ENCODE measurements around the gene UBE3D.
"Not testable (repeated sequence)": the region's sequence is repeated elsewhere in the genome, so short reads cannot be mapped to it uniquely, and the experiment has no call there.

Gene UBE3D

GRCh38 chr6:82951389-82951788 lies 114.3 kb downstream of the UBE3D start:
- intact Hi-C loops (cut with DNase I) = no loop called here
- no peak for DNase-seq

DNA sequence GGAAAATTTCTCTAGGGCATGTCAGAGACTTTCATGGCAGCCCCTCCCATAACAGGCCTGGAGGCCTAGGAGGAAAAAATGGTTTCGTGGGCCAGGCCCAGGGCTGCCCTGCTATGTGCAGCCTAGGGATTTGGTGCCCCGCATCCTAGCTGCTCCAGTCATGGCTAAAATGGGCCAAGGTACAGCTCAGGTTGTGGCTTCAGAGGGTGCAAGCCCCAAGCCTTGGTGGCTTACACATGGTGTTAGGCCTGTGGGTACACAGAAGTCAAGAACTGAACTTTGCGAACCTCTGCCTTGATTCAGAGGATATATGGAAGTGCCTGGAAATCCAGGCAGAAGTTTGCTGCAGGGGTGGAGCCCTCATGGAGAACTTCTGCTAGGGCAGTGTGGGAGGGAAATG lies 134.7 kb downstream of the UBE3D start:
- intact Hi-C loops (cut with DNase I) = not testable (repeated sequence)

DNA sequence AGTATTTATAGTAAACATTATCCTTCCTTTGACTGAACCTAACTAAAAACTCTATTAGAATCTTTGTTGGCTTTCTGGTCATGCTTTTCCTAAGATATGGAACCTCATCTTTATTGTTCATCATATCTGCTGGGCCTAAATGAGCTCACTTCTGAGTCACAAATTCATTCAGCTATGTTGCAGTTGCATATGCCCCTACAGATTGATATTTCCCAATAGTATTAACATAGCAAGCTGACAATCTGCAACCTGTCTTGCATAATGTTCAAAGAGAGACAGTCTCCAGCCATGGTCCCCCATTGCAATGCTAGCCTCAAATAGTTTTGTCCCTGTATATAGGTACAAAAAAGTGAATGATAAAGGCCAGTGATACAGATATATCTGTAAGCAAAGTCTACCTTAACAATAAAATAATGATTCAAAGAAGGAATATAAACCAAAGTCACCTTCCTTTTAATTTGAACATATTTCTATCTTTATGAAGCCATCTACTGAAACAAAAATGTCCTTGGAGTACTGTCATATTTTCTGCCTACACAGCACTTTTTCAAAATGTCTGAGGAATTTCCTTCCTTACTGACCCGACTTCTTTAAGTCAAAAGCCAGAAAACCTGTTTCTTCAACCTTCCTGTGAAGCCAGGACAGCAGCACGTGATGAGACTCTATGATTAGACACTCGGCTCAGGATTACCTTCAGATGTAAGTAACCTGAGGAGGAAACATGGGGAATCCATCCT lies 140.7 kb downstream of the UBE3D start:
- intact Hi-C loops (cut with DNase I) = no loop called here

More for the DNA sequence above, 134.7 kb downstream of the UBE3D start:
- not testable (repeated sequence) for DNase-seq

DNA sequence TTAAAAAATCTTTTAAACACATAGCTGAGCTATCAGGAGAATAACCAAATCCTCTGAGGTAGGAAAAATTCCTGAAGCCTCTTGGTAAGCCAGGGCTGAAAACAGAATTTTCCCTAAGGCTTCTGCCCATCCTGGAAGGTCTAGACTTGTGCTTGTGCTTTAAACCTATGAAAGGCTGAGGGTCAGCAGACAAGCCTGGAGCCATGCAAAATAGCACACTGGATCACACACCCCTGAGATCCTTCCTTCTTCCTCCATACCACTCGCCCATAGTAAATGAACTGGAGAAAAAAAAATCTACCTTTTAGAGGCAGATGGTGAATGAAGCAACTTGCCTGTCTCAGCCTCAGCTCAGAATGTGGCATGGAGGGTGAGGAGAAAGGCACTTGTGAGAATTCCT lies 144.4 kb downstream of the UBE3D start:
- DNase-seq = no peak
- intact Hi-C loops (cut with DNase I) = no loop called here

More for the DNA sequence above, 140.7 kb downstream of the UBE3D start:
- DNase-seq = no peak

GRCh38 chr6:82917346-82918064 lies 148.1 kb downstream of the UBE3D start:
- DNase-seq = no peak

GRCh38 chr6:82915666-82916065 lies 150.0 kb downstream of the UBE3D start:
- DNase-seq = no peak
- intact Hi-C loops (cut with DNase I) = no loop called here

More at GRCh38 chr6:82917346-82918064, 148.1 kb downstream of the UBE3D start:
- intact Hi-C loops (cut with DNase I) = no loop called here

GRCh38 chr6:82914511-82914910 lies 151.1 kb downstream of the UBE3D start:
- no peak for DNase-seq
- intact Hi-C loops (cut with DNase I) = no loop called here

DNA sequence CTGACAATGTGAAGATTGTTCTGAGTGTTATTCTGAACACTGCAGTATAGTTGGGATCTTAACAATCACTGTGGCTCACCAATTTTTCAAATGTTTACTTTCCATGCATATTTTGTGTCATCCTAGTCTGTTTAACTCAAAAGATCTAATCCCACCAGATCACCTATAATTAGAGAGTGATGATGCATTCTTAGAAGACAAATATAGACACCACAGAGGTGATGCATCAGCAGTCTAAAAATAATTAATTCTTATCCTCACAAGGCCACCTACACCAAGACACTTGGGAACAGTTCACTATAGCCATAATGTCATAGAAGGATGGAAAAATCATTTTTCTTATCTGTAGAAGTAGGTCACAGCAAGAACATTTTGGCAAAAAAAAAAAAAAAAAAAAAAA lies 154.8 kb downstream of the UBE3D start:
- peak in 5 of 42 donors; percentile 11 to 33 (median 24) for DNase-seq
- intact Hi-C loops (cut with DNase I) = no loop called here

GRCh38 chr6:82910395-82910794 lies 155.2 kb downstream of the UBE3D start:
- DNase-seq = peak in 12 of 42 donors; percentile 10 to 45 (median 18)
- intact Hi-C loops (cut with DNase I) = no loop called here

GRCh38 chr6:82909551-82909950 lies 156.1 kb downstream of the UBE3D start:
- intact Hi-C loops (cut with DNase I) = no loop called here
- peak in 1 of 42 donors; percentile 4 for DNase-seq

DNA sequence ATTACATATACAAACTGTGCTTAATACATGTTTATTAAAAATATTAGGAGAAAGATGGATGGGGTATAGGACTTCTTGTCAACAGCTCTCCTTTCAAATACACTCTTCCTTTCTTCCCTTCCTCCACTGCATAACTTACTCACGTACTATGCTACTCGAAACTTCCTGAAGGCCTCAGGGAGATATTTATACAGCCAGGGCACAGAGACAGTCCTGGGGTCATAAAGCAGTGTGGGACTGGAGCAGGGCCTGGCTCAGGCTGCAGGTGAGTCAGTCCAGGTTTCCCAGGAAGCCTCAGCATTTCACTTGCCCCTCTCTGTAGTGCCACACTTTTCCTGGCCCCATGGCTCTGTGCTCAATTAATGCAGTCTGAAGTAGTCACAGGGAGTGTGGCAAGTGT lies 157.0 kb downstream of the UBE3D start:
- intact Hi-C loops (cut with DNase I) = no loop called here
- no peak for DNase-seq

- DNase-seq = peak in 5 of 42 donors; percentile 11 to 42 (median 19)
- intact Hi-C loops (cut with DNase I) = no loop called here
These were observed 158.7 kb downstream of the UBE3D start for GRCh38 chr6:82906951-82907350.

GRCh38 chr6:82906489-82906888 lies 159.2 kb downstream of the UBE3D start:
- intact Hi-C loops (cut with DNase I) = no loop called here
- DNase-seq = no peak

DNA sequence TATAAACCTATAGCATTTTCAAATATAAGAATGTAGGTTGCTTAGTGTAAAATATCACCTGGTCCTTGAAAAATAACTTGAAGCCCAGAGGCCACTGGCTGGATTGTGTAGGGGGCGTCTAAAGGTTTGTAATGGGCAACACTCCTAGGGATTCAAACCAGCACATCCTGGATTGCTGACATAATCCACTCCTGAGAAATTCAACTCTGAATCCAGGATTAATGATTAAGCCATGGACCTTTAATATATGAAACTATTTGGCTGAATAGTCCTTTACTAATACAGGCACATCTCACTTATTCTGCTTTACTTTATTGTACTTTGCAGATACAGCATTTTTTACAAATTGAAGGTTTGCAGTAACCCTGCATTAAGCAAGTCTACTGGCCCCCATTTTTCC lies 160.8 kb downstream of the UBE3D start:
- DNase-seq = no peak
- intact Hi-C loops (cut with DNase I) = no loop called here

DNA sequence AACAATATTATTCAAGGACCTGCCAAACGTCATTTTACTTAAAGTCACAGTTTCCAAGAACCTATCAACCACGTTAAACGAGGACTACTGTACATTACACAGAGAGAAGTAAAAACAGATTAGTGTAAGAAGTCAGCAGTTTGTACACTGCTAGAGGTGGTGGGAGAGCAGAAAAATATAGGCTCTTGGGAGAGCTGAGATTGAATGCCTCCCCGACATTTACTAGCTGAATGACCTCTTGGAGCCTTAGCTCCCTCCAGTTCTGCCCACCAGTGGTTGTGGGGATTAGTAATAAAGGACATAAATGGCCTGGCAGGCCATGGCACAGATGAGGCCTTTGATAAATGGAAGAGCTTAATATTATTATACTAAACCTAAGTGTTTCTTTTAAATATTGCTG lies 161.4 kb downstream of the UBE3D start:
- DNase-seq = no peak
- intact Hi-C loops (cut with DNase I) = no loop called here

DNA sequence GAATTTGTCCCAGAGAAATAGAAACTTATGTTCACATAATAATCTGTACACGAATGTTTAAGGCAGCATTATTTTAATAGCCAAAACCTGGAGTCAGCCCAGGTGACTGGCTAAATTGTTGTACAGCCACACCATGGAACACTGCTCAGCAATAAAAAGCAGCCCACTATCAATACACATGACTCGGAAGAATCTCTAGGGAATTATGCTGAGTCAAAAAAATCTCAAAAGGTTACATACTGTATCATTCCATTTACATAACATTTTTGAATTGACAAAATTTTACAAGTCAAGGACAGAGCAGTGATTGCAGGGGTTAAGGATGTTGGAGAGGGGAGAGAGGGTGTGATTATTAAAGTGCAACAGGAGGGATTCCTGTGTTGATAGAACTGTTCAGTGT lies 163.4 kb downstream of the UBE3D start:
- no peak for DNase-seq
- intact Hi-C loops (cut with DNase I) = no loop called here

DNA sequence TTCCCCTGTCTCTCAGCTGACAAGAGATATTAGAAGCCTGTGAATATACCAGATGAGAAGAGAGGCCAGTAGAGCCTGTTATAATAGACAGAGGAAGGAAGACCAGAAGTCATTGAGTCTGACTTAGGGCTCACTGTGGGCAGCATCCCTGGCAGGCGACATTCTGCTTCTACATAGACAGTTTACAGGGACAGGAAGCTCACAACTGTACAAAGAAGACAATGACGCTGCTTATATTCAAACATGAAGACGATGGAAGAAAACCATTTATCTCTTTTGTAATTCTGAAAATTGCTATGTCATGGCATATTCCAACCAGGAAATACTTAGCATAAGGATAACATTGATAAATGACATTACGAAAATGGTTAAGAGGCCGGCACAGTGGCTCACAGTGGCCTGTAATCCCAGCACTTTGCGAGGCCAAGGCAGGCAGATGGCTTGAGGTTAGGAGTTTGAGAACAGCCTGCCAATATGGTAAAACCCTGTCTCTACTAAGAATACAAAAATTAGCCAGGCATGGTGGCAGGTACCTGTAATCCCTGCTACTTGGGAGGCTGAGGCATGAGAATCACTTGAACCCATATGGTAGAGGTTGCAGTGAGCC lies 170.9 kb downstream of the UBE3D start:
- DNase-seq = no peak
- intact Hi-C loops (cut with DNase I) = no loop called here

GRCh38 chr6:82893889-82894652 lies 171.6 kb downstream of the UBE3D start:
- intact Hi-C loops (cut with DNase I) = no loop called here
- DNase-seq = no peak

- DNase-seq; intact Hi-C loops (cut with DNase I): not testable (repeated sequence)
These were observed 174.1 kb downstream of the UBE3D start for GRCh38 chr6:82891503-82891902.
